Loucy (cell line): ENCODE results near the gene SLFN12L.

Source experiments
- H2AFZ ChIP-seq: fragments of 200-600 bp; sonication (generic); 2 replicates; pipeline ENCODE4 v1.6.0; 2016; ENCODE audit warnings: antibody characterized with exemption, mild to moderate bottlenecking, low read length, moderate library complexity
- H3F3A ChIP-seq: fragments of 200-600 bp; 2 replicates; pipeline ENCODE4 v1.6.0; 2016; ENCODE audit warnings: antibody characterized with exemption, low read depth, mild to moderate bottlenecking
- H3K27me3 ChIP-seq: fragments of 200-600 bp; sonication (generic); 2 replicates; pipeline ENCODE4 v1.6.1; 2014; ENCODE audit warnings: low read length, mild to moderate bottlenecking; ENCODE audit not compliant: insufficient read depth, poor library complexity, severe bottlenecking
- H3K36me3 ChIP-seq: fragments of 200-600 bp; sonication (generic); 2 replicates; pipeline ENCODE4 v1.6.1; 2016; ENCODE audit warnings: low read length; ENCODE audit not compliant: insufficient read depth
- H3K4me1 ChIP-seq: fragments of 200-600 bp; sonication (generic); 2 replicates; pipeline ENCODE4 v1.5.1; 2014; ENCODE audit warnings: low read length, mild to moderate bottlenecking; ENCODE audit not compliant: insufficient read depth, poor library complexity, severe bottlenecking
- H3K4me2 ChIP-seq: fragments of 200-600 bp; sonication (generic); 2 replicates; pipeline ENCODE4 v1.6.0; 2014; ENCODE audit warnings: antibody characterized with exemption, low read length, low read depth, mild to moderate bottlenecking; ENCODE audit not compliant: poor library complexity, severe bottlenecking
- H3K4me3 ChIP-seq: fragments of 200-600 bp; sonication (generic); 2 replicates; pipeline ENCODE4 v1.5.1; 2014; ENCODE audit warnings: low read length, mild to moderate bottlenecking, mixed read lengths; ENCODE audit not compliant: poor library complexity, severe bottlenecking
- H3K79me2 ChIP-seq: fragments of 200-600 bp; sonication (generic); 2 replicates; pipeline ENCODE4 v1.6.1; 2014; ENCODE audit warnings: low read length; ENCODE audit not compliant: insufficient read depth
- H3K9ac ChIP-seq: fragments of 200-600 bp; sonication (generic); 2 replicates; pipeline ENCODE4 v1.6.0; 2014; ENCODE audit warnings: mild to moderate bottlenecking, low read depth, low read length, moderate library complexity; ENCODE audit not compliant: poor library complexity, severe bottlenecking
- H3K9me2 ChIP-seq: fragments of 200-600 bp; sonication (generic); replicated peaks from 2 replicates; pipeline ENCODE4 v1.6.1; 2016; ENCODE audit warnings: low read depth, low read length, mixed read lengths
- H3K9me3 ChIP-seq: fragments of 200-600 bp; sonication (generic); 2 replicates; pipeline ENCODE4 v1.6.1; 2014; ENCODE audit warnings: mild to moderate bottlenecking, antibody characterized with exemption, low read length, low read depth; ENCODE audit not compliant: insufficient read depth
- H4K20me1 ChIP-seq: fragments of 200-600 bp; sonication (generic); 2 replicates; pipeline ENCODE4 v1.6.0; 2014; ENCODE audit warnings: antibody characterized with exemption, low read length, mild to moderate bottlenecking; ENCODE audit not compliant: insufficient read depth, poor library complexity, severe bottlenecking
- CTCF ChIP-seq: fragments of 200-600 bp; sonication (generic); conservative IDR thresholded peaks from 2 replicates; pipeline ENCODE4 v1.5.1; 2014; ENCODE audit warnings: mild to moderate bottlenecking, antibody characterized with exemption, low read length
- EZH2phosphoT487 ChIP-seq: fragments of 200-600 bp; IDR thresholded peaks from 2 replicates; pipeline ENCODE4 v1.6.1; 2018; ENCODE audit warnings: antibody characterized with exemption, mild to moderate bottlenecking, moderate library complexity, borderline replicate concordance

Gene SLFN12L

GRCh38 chr17:35537601-35538141, at the start of gene SLFN12L:
Gene SLFN12L (minus strand): TSS chr17:35537678. CDS start chr17:35522364, 15,314 bp downstream.
- H3K9ac ChIP-seq: no peak within 1 kb of the TSS
- H3K4me2 ChIP-seq: no peak within 1 kb of the TSS
- H3K79me2 ChIP-seq: no peaks in the 10 kb centered on the region
- H3K4me3 ChIP-seq: no peak within 1 kb of the TSS
- no peaks in the 10 kb centered on the region for H3K9me3 ChIP-seq
- H3K9me2 ChIP-seq: no peaks in the 10 kb centered on the region
- H2AFZ ChIP-seq: peak within 1 kb of the TSS; percentile 18; the same call in 1 of the 2 replicates
- H3K4me1 ChIP-seq: peaks cover 30% of the 10 kb centered on the region
- no peaks in the 10 kb centered on the region for H3K36me3 ChIP-seq
- H3K27me3 ChIP-seq: no peaks in the 10 kb centered on the region
- peaks cover 3% of the 10 kb centered on the region; the same call in 1 of the 2 replicates for H3F3A ChIP-seq
- H4K20me1 ChIP-seq: no peaks in the 10 kb centered on the region
- no peak for TF ChIP-seq EZH2phosphoT487
- no peak for TF ChIP-seq CTCF

- Histone ChIP-seq H3K4me1 (peaks cover 27% of the 10 kb centered on the region), H3K27me3 (peaks cover 5% of the 10 kb centered on the region), H4K20me1 (peaks cover 28% of the 10 kb centered on the region), H3K9ac (peak overlapping the region; percentile 86), H3K36me3 (no peaks in the 10 kb centered on the region), H3K4me3 (peak overlapping the region; percentile 94), H3K9me3 (no peaks in the 10 kb centered on the region), H3K79me2 (peaks cover 42% of the 10 kb centered on the region), H2AFZ (peak overlapping the region; percentile 94), H3K4me2 (peak overlapping the region; percentile 69), H3K9me2 (no peaks in the 10 kb centered on the region), H3F3A (no peaks in the 10 kb centered on the region)
- no peak for TF ChIP-seq EZH2phosphoT487
- no peak for TF ChIP-seq CTCF
Observed at GRCh38 chr17:35586569-35587073, 49.1 kb upstream of the SLFN12L start.

- Histone ChIP-seq H3K36me3 (no peaks in the 10 kb centered on the region), H3K4me1 (peaks cover 18% of the 10 kb centered on the region), H3K79me2 (peaks cover 22% of the 10 kb centered on the region), H2AFZ (no peak overlapping the region), H3F3A (no peaks in the 10 kb centered on the region), H3K9me2 (no peaks in the 10 kb centered on the region), H3K4me3 (no peak overlapping the region), H3K9me3 (no peaks in the 10 kb centered on the region), H3K9ac (no peak overlapping the region), H4K20me1 (peaks cover 10% of the 10 kb centered on the region), H3K27me3 (peaks cover 5% of the 10 kb centered on the region), H3K4me2 (no peak overlapping the region)
- no peak for TF ChIP-seq CTCF
- TF ChIP-seq EZH2phosphoT487: no peak
Observed at GRCh38 chr17:35584061-35584460, 46.6 kb upstream of the SLFN12L start.
